Natural killer cell (primary cell): ENCODE data around the gene RARA. TPM values are rescaled to one million over a fixed set of nuclear protein-coding genes. Genes with fewer than 3 reads are reported as not detected.

Source experiments
- ATAC-seq, 3 donors: fragments of 150-1000 bp in 2 of 3; fragments of 200-7000 bp in 1 of 3; cut with Tn5 transposase; 1 replicate in 1 of 3; 2 replicates in 2 of 3; pipeline ENCODE4 v1.10.0; 2021; ENCODE audit warnings: mild to moderate bottlenecking in 2 of 3, moderate library complexity in 2 of 3
- DNase-seq, 2 donors: peaks; one replicate each; pipeline versions ENCODE4 v3.0.0 to v3.0.0-alpha.2; 2013 to 2021; ENCODE audit warnings: mixed read lengths in 1 of 2
- H3K27ac ChIP-seq: one replicate; pipeline ENCODE4 v1.5.1; 2013; ENCODE audit warnings: mild to moderate bottlenecking, low read length
- H3K27me3 ChIP-seq: one replicate; pipeline ENCODE4 v1.6.1; 2013; ENCODE audit warnings: low read length; ENCODE audit not compliant: control insufficient read depth, insufficient read depth
- H3K36me3 ChIP-seq: one replicate; pipeline ENCODE4 v1.6.1; 2013; ENCODE audit warnings: low read length; ENCODE audit not compliant: control insufficient read depth, insufficient read depth
- H3K4me1 ChIP-seq: one replicate; pipeline ENCODE4 v1.6.1; 2013; ENCODE audit warnings: low read length; ENCODE audit not compliant: control insufficient read depth, insufficient read depth
- H3K4me3 ChIP-seq: one replicate; pipeline ENCODE4 v1.5.1; 2013; ENCODE audit warnings: low read length
- H3K9me3 ChIP-seq: one replicate; pipeline ENCODE4 v1.6.1; 2013; ENCODE audit warnings: low read length; ENCODE audit not compliant: control insufficient read depth, insufficient read depth
- H3K27ac Mint-ChIP-seq, 2 donors: one replicate each; pipeline ENCODE4 v1.8.0; 2022; ENCODE audit warnings: mild to moderate bottlenecking in 2 of 2, mixed read lengths in 2 of 2, moderate library complexity in 1 of 2
- H3K27me3 Mint-ChIP-seq, 2 donors: one replicate each; pipeline ENCODE4 v1.8.0; 2022; ENCODE audit warnings: low read depth in 2 of 2, mixed read lengths in 2 of 2
- H3K36me3 Mint-ChIP-seq: one replicate; pipeline ENCODE4 v1.8.0; 2022; ENCODE audit warnings: mixed read lengths
- H3K4me1 Mint-ChIP-seq, 2 donors: one replicate each; pipeline ENCODE4 v1.8.0; 2022; ENCODE audit warnings: mixed read lengths in 2 of 2
- H3K4me3 Mint-ChIP-seq: one replicate; pipeline ENCODE4 v1.8.0; 2022; ENCODE audit warnings: mild to moderate bottlenecking, moderate library complexity, mixed read lengths
- H3K9me3 Mint-ChIP-seq, 2 donors: one replicate each; pipeline ENCODE4 v1.8.0; 2022; ENCODE audit warnings: mixed read lengths in 2 of 2
- WGBS: methylation state at CpG from one replicate; pipeline ENCODE4 v1.1.7; 2013; ENCODE audit warnings: missing lambda C conversion rate; ENCODE audit not compliant: insufficient coverage; 5-methylcytosine and 5-hydroxymethylcytosine counted together
- intact Hi-C: fragments of 100-400 bp; cut with micrococcal nuclease; formaldehyde crosslinking; loops from one replicate; pipeline ENCODE4 v1.14.2; 2022
- total RNA-seq, 4 donors: library from RNA; stranded (reverse); fragments of 120-200 nt in 1 of 4; gene quantifications; one replicate each; pipeline versions ENCODE4 v1.2.3 to v1.2.4, GENCODE V29; 2013 to 2022
- TF ChIP-seq, protein P1 (sequence below): fragments of 200-600 bp; IDR thresholded peaks from one replicate; pipeline ENCODE4 v1.8.0; 2022; ENCODE audit warnings: antibody characterized with exemption

Gene RARA
- total RNA-seq, 3 donors from 2014 or later (not counting 1 experiment from before 2014, with no cell fraction given): 75.9 to 94.6 (median 79.1) TPM

DNA sequence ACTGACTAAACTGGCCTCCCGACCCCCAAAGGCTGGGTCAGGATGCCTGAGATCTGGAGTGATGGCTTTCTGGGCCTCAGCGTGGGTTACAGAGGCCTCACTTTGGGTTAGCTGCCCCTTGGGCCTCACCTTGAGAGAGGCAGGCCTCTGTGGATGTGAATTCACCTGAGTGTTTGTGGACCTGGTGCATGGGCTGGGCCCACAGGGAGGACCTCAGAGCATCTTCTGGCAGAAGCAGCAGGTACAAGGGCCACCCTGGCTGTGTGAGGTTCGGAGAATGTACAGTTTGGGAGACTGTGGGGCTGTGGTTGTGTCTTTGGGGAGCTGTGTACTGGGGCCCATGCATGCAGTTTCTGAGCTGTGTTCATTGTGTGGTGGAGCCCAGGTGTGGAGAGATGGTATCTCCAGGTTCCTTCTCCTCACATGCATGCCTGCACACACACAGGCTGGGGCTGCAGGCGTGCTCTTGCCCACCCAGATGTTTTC is 18.3 kb downstream of the RARA start:
- intact Hi-C loops: no loop called here
- DNase-seq (peak in 1 of 2 donors; percentile 43), ATAC-seq (no peak)
- Histone ChIP-seq H3K4me3 (no peak overlapping the region), H3K27me3 (no peaks in the 10 kb centered on the region), H3K4me1 (peaks cover 95% of the 10 kb centered on the region), H3K27ac (peak overlapping the region; percentile 98), H3K9me3 (no peaks in the 10 kb centered on the region), H3K36me3 (peaks cover 17% of the 10 kb centered on the region)
- peak overlapping the region; percentile 17 for H3K4me3 Mint-ChIP-seq
- H3K4me1 Mint-ChIP-seq: peaks cover 76 to 81% of the 10 kb centered on the region in 2 donors
- H3K36me3 Mint-ChIP-seq: no peaks in the 10 kb centered on the region
- TF ChIP-seq, protein P1, sequence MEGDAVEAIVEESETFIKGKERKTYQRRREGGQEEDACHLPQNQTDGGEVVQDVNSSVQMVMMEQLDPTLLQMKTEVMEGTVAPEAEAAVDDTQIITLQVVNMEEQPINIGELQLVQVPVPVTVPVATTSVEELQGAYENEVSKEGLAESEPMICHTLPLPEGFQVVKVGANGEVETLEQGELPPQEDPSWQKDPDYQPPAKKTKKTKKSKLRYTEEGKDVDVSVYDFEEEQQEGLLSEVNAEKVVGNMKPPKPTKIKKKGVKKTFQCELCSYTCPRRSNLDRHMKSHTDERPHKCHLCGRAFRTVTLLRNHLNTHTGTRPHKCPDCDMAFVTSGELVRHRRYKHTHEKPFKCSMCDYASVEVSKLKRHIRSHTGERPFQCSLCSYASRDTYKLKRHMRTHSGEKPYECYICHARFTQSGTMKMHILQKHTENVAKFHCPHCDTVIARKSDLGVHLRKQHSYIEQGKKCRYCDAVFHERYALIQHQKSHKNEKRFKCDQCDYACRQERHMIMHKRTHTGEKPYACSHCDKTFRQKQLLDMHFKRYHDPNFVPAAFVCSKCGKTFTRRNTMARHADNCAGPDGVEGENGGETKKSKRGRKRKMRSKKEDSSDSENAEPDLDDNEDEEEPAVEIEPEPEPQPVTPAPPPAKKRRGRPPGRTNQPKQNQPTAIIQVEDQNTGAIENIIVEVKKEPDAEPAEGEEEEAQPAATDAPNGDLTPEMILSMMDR: no peak
- WGBS: 72% methylated on average over 4 of the region's 4 CpGs
- peak overlapping the region; percentile 99 for H3K27ac Mint-ChIP-seq
- H3K9me3 Mint-ChIP-seq: no peaks in the 10 kb centered on the region
- H3K27me3 Mint-ChIP-seq: no peaks in the 10 kb centered on the region

DNA sequence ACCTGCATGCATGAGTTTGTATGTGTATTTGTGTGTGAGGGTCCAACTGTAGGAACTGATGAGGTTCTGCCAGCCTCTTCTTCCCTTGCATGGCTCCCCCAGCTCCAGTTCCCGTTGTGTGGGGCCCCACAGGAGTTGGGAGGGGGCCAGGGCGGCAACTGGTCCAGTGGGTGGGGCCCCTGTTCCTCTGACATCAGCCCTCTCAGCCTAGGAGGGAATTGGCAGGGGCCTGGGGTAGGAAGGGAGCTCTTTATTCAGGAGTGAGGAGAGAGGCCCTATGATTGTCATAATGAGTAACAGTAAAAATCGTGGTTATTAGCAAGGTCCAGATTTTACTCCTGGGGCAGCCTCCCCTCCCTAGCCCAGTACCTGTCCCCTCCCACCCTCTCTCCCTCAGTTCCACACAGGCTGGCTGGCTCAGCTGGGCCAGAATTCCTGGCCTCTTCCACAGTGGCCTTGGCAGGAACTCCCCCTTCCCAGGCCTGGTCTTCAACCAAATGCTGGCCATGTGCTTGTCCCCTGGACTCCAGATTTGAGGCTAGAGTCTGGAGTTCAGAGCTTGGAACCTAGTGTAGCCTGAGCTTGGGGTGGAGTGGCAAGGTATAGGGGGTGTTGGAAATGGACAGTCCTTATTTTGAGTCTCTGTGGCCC is 18.9 kb downstream of the RARA start:
- Mint-ChIP-seq H3K9me3 (no peaks in the 10 kb centered on the region), H3K4me3 (peak overlapping the region; percentile 17), H3K36me3 (no peaks in the 10 kb centered on the region), H3K27me3 (no peaks in the 10 kb centered on the region), H3K4me1 (peaks cover 73 to 80% of the 10 kb centered on the region in 2 donors), H3K27ac (peak overlapping the region; percentile 99)
- H3K4me3 ChIP-seq: no peak overlapping the region
- H3K4me1 ChIP-seq: peaks cover 95% of the 10 kb centered on the region
- H3K9me3 ChIP-seq: no peaks in the 10 kb centered on the region
- DNase-seq (no peak), ATAC-seq (no peak)
- H3K36me3 ChIP-seq: peaks cover 21% of the 10 kb centered on the region
- intact Hi-C loops: no loop called here
- H3K27ac ChIP-seq: peak overlapping the region; percentile 98
- TF ChIP-seq, protein P1: no peak
- H3K27me3 ChIP-seq: no peaks in the 10 kb centered on the region
- WGBS: 43% methylated on average over 3 of the region's 3 CpGs

DNA sequence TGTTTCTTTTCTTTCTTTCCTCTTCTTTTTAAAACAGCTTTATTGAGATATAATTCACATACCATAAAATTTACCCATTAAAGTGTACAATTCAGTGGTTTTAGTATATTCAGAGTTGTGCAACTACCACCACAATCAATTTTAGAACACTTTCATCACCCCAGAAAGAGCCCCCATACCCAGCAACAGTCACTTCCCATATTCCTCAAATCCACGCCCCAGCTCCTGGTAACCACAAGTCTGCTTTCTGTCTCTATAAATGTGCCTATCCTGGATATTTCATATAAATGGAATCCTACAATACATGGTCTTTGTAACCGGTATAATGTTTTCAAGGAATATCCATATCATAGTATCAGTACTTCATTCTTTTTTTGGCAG is 19.4 kb downstream of the RARA start:
- Histone ChIP-seq H3K4me3 (no peak overlapping the region), H3K36me3 (peaks cover 21% of the 10 kb centered on the region), H3K4me1 (peaks cover 94% of the 10 kb centered on the region), H3K27me3 (no peaks in the 10 kb centered on the region), H3K27ac (peak overlapping the region; percentile 98), H3K9me3 (no peaks in the 10 kb centered on the region)
- 91% methylated on average over 1 of the region's 2 CpGs for whole genome bisulfite sequencing
- no peaks in the 10 kb centered on the region for H3K9me3 Mint-ChIP-seq
- H3K36me3 Mint-ChIP-seq: no peaks in the 10 kb centered on the region
- H3K4me1 Mint-ChIP-seq: peaks cover 68 to 76% of the 10 kb centered on the region in 2 donors
- TF ChIP-seq, protein P1: no peak
- H3K4me3 Mint-ChIP-seq: no peak overlapping the region
- H3K27me3 Mint-ChIP-seq: no peaks in the 10 kb centered on the region
- intact Hi-C loops: no loop called here
- peak overlapping the region; percentile 99 for H3K27ac Mint-ChIP-seq
- DNase-seq (no peak), ATAC-seq (no peak)
